Stimulated activated CD4-positive, alpha-beta T cell treated with anti-CD3 and anti-CD28 coated beads, Interleukin-12 subunit alpha, Interleukin-12 subunit beta, amount 100 ng/mL, for 48 hours (primary cell): ENCODE measurements around the gene NPAS4.
"Not testable (repeated sequence)": the region's sequence is repeated elsewhere in the genome, so short reads cannot be mapped to it uniquely, and the experiment has no call there.

Experiments used
- DNase-seq, 3 donors: peaks; one replicate each; pipeline ENCODE4 v3.0.0-alpha.2; 2020; ENCODE audit warnings: low read depth in 2 of 3, low spot score in 1 of 3

NPAS4 gene

GRCh38 chr11:66454247-66454646, 33.4 kb downstream of the NPAS4 start:
- no peak for DNase-seq

- no peak for DNase-seq
Measured at GRCh38 chr11:66454828-66455227, 34.0 kb downstream of the NPAS4 start.

- DNase-seq, result no peak
Measured at GRCh38 chr11:66457826-66458225, 37.0 kb downstream of the NPAS4 start.

- no peak for DNase-seq
Measured at GRCh38 chr11:66459138-66459778, 38.4 kb downstream of the NPAS4 start.

GRCh38 chr11:66462010-66462409, 41.2 kb downstream of the NPAS4 start:
- no peak for DNase-seq

- DNase-seq, result no peak
Measured at GRCh38 chr11:66462911-66463310, 42.1 kb downstream of the NPAS4 start.

GRCh38 chr11:66464116-66464515, 43.3 kb downstream of the NPAS4 start:
- DNase-seq, result not testable (repeated sequence)

- no peak for DNase-seq
Measured at GRCh38 chr11:66464916-66465315, 44.1 kb downstream of the NPAS4 start.

- DNase-seq, result no peak
Measured at GRCh38 chr11:66465373-66466224, 44.8 kb downstream of the NPAS4 start.

- DNase-seq, result peak; percentile 91 to 99 (median 91)
Measured at GRCh38 chr11:66466225-66467033, 45.6 kb downstream of the NPAS4 start, which contains the start of gene PELI3. PELI3 (plus strand) TSS chr11:66466905; CDS start chr11:66468129, 1,224 bp downstream.

- DNase-seq, result peak in 1 of 3 donors; percentile 34
Measured at GRCh38 chr11:66467034-66467659, 46.3 kb downstream of the NPAS4 start.

GRCh38 chr11:66467756-66468155, 46.9 kb downstream of the NPAS4 start:
- DNase-seq, result no peak

- DNase-seq, result no peak
Measured at GRCh38 chr11:66468691-66469090, 47.9 kb downstream of the NPAS4 start.

GRCh38 chr11:66469441-66469840, 48.6 kb downstream of the NPAS4 start:
- no peak for DNase-seq

- no peak for DNase-seq
Measured at GRCh38 chr11:66470015-66470414, 49.2 kb downstream of the NPAS4 start.

- DNase-seq, result no peak
Measured at GRCh38 chr11:66471142-66471541, 50.3 kb downstream of the NPAS4 start.

GRCh38 chr11:66472054-66472453, 51.2 kb downstream of the NPAS4 start:
- no peak for DNase-seq

GRCh38 chr11:66473167-66473566, 52.3 kb downstream of the NPAS4 start:
- DNase-seq, result no peak

- DNase-seq, result no peak
Measured at GRCh38 chr11:66473608-66474515, 53.0 kb downstream of the NPAS4 start.
